Transverse colon (tissue), 4 donors: ENCODE results near the gene FER. TPM values are rescaled to one million over a fixed set of nuclear protein-coding genes. Genes with fewer than 3 reads are reported as not detected.

Experiments
- DNase-seq: peaks from one replicate; pipeline ENCODE4 v3.0.0-alpha.2; 2019
- H3K27ac ChIP-seq, 4 donors: fragments of 200-600 bp; sonication (generic); 2 replicates each; pipeline ENCODE4 v1.5.1; 2016 to 2018; ENCODE audit warnings: inconsistent platforms in 4 of 4
- H3K27me3 ChIP-seq: fragments of 200-600 bp; sonication (generic); 2 replicates; pipeline ENCODE4 v1.5.1; 2017; ENCODE audit warnings: inconsistent platforms
- H3K36me3 ChIP-seq, 4 donors: fragments of 200-600 bp; sonication (generic); 2 replicates each; pipeline ENCODE4 v1.5.1; 2017 to 2019; ENCODE audit warnings: inconsistent platforms in 4 of 4
- H3K4me1 ChIP-seq, 4 donors: fragments of 200-600 bp; sonication (generic); 2 replicates each; pipeline ENCODE4 v1.5.1; 2017 to 2020; ENCODE audit warnings: inconsistent platforms in 4 of 4
- H3K4me3 ChIP-seq, 4 donors: fragments of 200-600 bp; sonication (generic); 1 replicate in 1 of 4; 2 replicates in 3 of 4; pipeline versions ENCODE4 v1.5.1 to v1.6.1; 2017 to 2019; ENCODE audit warnings: inconsistent platforms in 4 of 4
- H3K9me3 ChIP-seq, 2 donors: fragments of 200-600 bp; sonication (generic); 2 replicates each; pipeline ENCODE4 v1.5.1; 2017 to 2019; ENCODE audit warnings: inconsistent platforms in 2 of 2
- EP300 ChIP-seq: sonication (generic); formaldehyde crosslinking; IDR thresholded peaks from one replicate; pipeline ENCODE4 v1.6.1; 2017; ENCODE audit warnings: antibody characterized with exemption, low read depth
- POLR2A ChIP-seq: fragments of 450-650 bp; IDR thresholded peaks from one replicate; pipeline ENCODE4 v1.6.1; 2016; ENCODE audit warnings: antibody characterized with exemption, mild to moderate bottlenecking, moderate library complexity
- POLR2AphosphoS5 ChIP-seq, 3 donors: sonication (generic); formaldehyde crosslinking; IDR thresholded peaks; one replicate each; pipeline ENCODE4 v1.6.1; 2016; ENCODE audit warnings: antibody characterized with exemption in 3 of 3
- WGBS, 2 donors: methylation state at CpG; one replicate each; pipeline ENCODE4 v1.1.5; 2018; ENCODE audit warnings: low coverage in 1 of 2; 5-methylcytosine and 5-hydroxymethylcytosine counted together
- in situ Hi-C, 4 donors: fragments of 200-750 bp; cut with MboI; loops; one replicate each; pipeline versions ENCODE4 v1.15.0 to v1.15.1; 2017; ENCODE audit warnings: low sequenced_read_pairs in 3 of 4, low pct_ligation_motif_present in 1 of 4, low pct_unique_long_range_greater_than_20kb in 1 of 4
- intact Hi-C: fragments of 100-400 bp; cut with DNase I; formaldehyde crosslinking; loops from one replicate; pipeline ENCODE4 v1.15.1; 2023; ENCODE audit warnings: low total_unique reads
- total RNA-seq, 4 donors: library from RNA; depleted of rRNA; stranded (reverse); fragments of >200 nt; gene quantifications; one replicate each; pipeline ENCODE4 v1.1.0, GENCODE V29; 2016
- TF ChIP-seq, protein P1 (sequence below), 5 experiments: fragments of 200-600 bp in 3 of 5; fragments of 450-650 bp in 2 of 5; sonication (generic) in 3 of 5; IDR thresholded peaks; 1 replicate in 2 of 5; 2 replicates in 3 of 5; pipeline ENCODE4 v1.5.1; 2016 to 2017; ENCODE audit warnings: antibody characterized with exemption in 5 of 5, inconsistent platforms in 3 of 5, mild to moderate bottlenecking in 2 of 5, moderate library complexity in 1 of 5

FER gene
- total RNA-seq, 4 donors from 2014 or later: 7.5 to 25.5 (median 13.1) TPM

DNA sequence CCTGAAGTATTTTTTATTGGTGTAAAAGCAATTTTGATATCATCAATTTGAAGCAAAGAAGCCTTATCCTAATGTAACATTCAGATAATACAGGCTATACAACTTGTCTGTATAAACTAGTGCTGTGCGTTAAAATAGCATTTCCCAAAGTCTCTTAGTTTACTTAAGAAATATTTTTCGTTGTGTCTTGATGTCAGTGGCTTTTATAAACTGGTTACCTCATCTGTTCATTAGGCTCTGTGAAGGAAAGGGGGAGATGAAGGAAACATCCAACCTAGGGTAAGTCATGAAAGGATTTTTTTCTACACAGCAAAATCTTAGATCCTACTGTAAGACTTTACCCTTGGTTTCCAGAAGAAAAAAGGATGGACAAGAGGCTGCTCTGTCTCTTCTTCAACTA lies 389.2 kb downstream of the FER start:
- DNase-seq: no peak
- peaks cover 0 to 15% (median 0%) of the 10 kb centered on the region in 4 donors for H3K4me1 ChIP-seq
- in situ Hi-C loops: no loop called here
- no peak overlapping the region for H3K4me3 ChIP-seq
- H3K27me3 ChIP-seq: no peaks in the 10 kb centered on the region
- H3K9me3 ChIP-seq: no peaks in the 10 kb centered on the region
- WGBS, 2 donors: 53 to 81% methylated on average over 2 of the region's 2 CpGs
- intact Hi-C loops: no loop called here
- H3K27ac ChIP-seq: no peak overlapping the region
- no peaks in the 10 kb centered on the region for H3K36me3 ChIP-seq
- TF ChIP-seq POLR2A (no peak), POLR2AphosphoS5 (IDR thresholded peaks at IDR 0.05) (no peak)

DNA sequence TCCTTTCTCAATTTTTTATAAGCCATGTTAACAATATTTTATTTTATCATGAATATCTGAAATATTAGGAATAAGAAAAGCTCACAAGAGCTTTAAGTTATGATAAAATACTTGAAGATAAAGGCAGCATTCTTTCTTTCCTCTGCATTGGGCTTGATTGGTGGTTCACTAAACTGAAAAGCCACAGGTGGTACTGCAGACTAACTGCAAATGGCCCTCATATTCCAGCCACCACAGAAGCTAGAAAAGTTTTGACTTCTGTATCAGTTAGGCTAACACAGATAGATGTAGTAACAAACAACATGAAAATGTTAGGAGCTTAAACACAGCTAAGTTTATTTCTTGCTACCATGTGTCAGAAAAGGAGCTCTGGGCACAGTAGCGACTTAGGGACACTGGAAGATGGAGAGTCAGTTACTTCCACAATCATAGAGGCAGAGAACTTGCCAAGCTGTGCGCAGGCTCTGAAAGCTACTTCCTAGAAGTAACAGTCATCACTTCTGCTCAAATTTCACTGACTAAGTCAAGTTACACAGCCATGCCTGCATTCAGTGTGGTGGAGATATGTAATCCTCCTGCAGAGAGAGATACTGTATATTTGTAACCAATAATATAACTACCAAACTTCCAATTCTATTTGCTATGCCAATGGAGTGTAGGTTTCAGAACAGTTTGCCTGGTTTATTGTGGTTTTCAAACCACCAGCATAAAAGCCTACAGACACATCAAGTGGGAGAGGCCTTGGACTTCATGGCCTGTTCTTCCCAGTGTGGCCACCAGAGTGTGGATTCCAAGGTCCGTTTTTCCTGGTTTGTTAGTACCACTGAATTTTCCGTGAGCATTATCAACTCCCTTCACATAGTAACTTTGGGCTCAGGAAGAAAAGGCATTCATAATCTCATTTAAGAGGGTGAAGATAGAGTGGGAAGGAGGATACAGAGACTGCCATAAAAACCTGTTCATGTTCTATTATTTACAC lies 393.8 kb downstream of the FER start:
- TF ChIP-seq, protein P1, sequence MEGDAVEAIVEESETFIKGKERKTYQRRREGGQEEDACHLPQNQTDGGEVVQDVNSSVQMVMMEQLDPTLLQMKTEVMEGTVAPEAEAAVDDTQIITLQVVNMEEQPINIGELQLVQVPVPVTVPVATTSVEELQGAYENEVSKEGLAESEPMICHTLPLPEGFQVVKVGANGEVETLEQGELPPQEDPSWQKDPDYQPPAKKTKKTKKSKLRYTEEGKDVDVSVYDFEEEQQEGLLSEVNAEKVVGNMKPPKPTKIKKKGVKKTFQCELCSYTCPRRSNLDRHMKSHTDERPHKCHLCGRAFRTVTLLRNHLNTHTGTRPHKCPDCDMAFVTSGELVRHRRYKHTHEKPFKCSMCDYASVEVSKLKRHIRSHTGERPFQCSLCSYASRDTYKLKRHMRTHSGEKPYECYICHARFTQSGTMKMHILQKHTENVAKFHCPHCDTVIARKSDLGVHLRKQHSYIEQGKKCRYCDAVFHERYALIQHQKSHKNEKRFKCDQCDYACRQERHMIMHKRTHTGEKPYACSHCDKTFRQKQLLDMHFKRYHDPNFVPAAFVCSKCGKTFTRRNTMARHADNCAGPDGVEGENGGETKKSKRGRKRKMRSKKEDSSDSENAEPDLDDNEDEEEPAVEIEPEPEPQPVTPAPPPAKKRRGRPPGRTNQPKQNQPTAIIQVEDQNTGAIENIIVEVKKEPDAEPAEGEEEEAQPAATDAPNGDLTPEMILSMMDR (IDR thresholded peaks at IDR 0.05): no peak
- TF ChIP-seq POLR2A (no peak), EP300 (no peak), POLR2AphosphoS5 (IDR thresholded peaks at IDR 0.05) (no peak)
- no peaks in the 10 kb centered on the region for H3K36me3 ChIP-seq
- H3K9me3 ChIP-seq: no peaks in the 10 kb centered on the region
- intact Hi-C loops: no loop called here
- in situ Hi-C loops: no loop called here
- H3K27ac ChIP-seq: no peak overlapping the region
- peaks cover 0 to 15% (median 5%) of the 10 kb centered on the region in 4 donors for H3K4me1 ChIP-seq
- WGBS, 2 donors: 84 to 86% methylated on average over 4 of the region's 4 CpGs
- no peaks in the 10 kb centered on the region for H3K27me3 ChIP-seq
- no peak overlapping the region for H3K4me3 ChIP-seq
- no peak for DNase-seq

DNA sequence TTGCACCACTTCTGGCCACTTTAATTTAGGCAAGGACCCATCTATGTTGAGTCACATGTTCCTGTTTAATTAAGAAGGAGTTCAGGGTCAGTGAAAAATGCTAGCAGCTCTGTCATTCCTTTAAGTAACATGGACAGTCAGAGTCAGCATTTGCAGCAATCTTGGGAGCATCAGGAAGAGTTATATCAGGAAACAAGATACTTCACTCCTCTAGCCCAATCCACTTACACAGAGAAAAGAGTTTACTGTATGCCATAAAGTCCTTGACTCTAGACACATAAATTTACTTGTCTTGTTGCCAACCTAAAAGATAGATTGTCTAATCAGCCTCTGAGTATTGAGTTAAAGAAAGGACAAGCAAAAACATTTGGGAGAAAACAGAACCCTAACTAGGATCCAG lies 395.3 kb downstream of the FER start:
- in situ Hi-C loops: no loop called here
- Histone ChIP-seq H3K4me3 (no peak overlapping the region), H3K27ac (no peak overlapping the region), H3K36me3 (no peaks in the 10 kb centered on the region), H3K9me3 (no peaks in the 10 kb centered on the region), H3K4me1 (peaks cover 0 to 15% (median 5%) of the 10 kb centered on the region in 4 donors), H3K27me3 (no peaks in the 10 kb centered on the region)
- TF ChIP-seq EP300 (no peak), POLR2A (no peak), POLR2AphosphoS5 (IDR thresholded peaks at IDR 0.05) (no peak)
- TF ChIP-seq, protein P1 (IDR thresholded peaks at IDR 0.05): no peak
- intact Hi-C loops: no loop called here
- no peak for DNase-seq

DNA sequence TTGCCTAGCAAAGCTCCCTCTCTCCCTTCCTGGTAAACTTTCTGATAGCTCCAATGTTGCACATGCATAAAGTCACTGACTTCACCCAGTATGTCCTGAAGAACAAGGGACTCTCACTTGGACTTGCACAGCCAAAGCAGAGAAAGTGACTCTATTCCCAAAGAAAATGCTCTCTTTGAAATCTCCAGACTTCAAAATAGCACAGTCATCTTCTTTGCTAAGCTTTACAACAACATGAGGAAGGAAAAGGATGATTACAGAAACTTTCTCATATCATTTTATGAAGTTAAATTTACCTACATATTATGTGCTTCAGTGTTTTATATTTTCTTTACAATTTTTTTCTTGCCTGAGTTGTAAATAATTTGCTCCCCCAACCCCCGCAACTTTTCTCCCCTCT lies 397.4 kb downstream of the FER start:
- no peak overlapping the region for H3K27ac ChIP-seq
- H3K4me3 ChIP-seq: no peak overlapping the region
- 96 to 100% methylated on average over 1 of the region's 1 CpG for WGBS, 2 donors
- no peaks in the 10 kb centered on the region for H3K36me3 ChIP-seq
- DNase-seq: no peak
- TF ChIP-seq EP300 (no peak), POLR2A (no peak), POLR2AphosphoS5 (IDR thresholded peaks at IDR 0.05) (no peak)
- TF ChIP-seq, protein P1 (IDR thresholded peaks at IDR 0.05): no peak
- no peaks in the 10 kb centered on the region for H3K27me3 ChIP-seq
- intact Hi-C loops (no loop called here), in situ Hi-C loops (no loop called here)
- H3K9me3 ChIP-seq: no peaks in the 10 kb centered on the region
- peaks cover 0 to 15% (median 5%) of the 10 kb centered on the region in 4 donors for H3K4me1 ChIP-seq
